Smooth muscle cell (in vitro differentiated cells): ENCODE data around the gene PRKCQ. TPM values are rescaled to one million over a fixed set of nuclear protein-coding genes. Genes with fewer than 3 reads are reported as not detected.

Source experiments
- DNase-seq: peaks from one replicate; lab custom pipeline; 2025; ENCODE audit not compliant: unreplicated experiment; lab: John Stamatoyannopoulos, UW
- H2AFZ ChIP-seq: fragments of 200-600 bp; sonication (generic); 2 replicates; pipeline ENCODE4 v1.6.0; 2016; ENCODE audit warnings: antibody characterized with exemption, low read depth, mild to moderate bottlenecking
- H3F3A ChIP-seq: fragments of 200-600 bp; sonication (generic); 2 replicates; pipeline ENCODE4 v1.6.0; 2017; ENCODE audit warnings: antibody characterized with exemption, low read depth
- H3K27ac ChIP-seq: fragments of 200-600 bp; sonication (generic); 2 replicates; pipeline ENCODE4 v1.5.1; 2016; ENCODE audit warnings: low read depth, mild to moderate bottlenecking
- H3K27me3 ChIP-seq: fragments of 200-600 bp; sonication (generic); 2 replicates; pipeline ENCODE4 v1.6.1; 2016; ENCODE audit warnings: low read depth, mild to moderate bottlenecking
- H3K36me3 ChIP-seq: fragments of 200-600 bp; sonication (generic); 2 replicates; pipeline ENCODE4 v1.5.1; 2016; ENCODE audit warnings: low read depth
- H3K4me1 ChIP-seq: fragments of 200-600 bp; sonication (generic); 2 replicates; pipeline ENCODE4 v1.5.1; 2016; ENCODE audit warnings: low read depth
- H3K4me2 ChIP-seq: fragments of 200-600 bp; sonication (generic); 2 replicates; pipeline ENCODE4 v1.6.0; 2016; ENCODE audit warnings: mild to moderate bottlenecking
- H3K4me3 ChIP-seq: fragments of 200-600 bp; sonication (generic); 2 replicates; pipeline ENCODE4 v1.5.1; 2016; ENCODE audit warnings: mild to moderate bottlenecking
- H3K79me2 ChIP-seq: fragments of 200-600 bp; sonication (generic); 2 replicates; pipeline ENCODE4 v1.6.0; 2016; ENCODE audit warnings: low read depth, mild to moderate bottlenecking
- H3K9ac ChIP-seq: fragments of 200-600 bp; sonication (generic); 2 replicates; pipeline ENCODE4 v1.6.0; 2016; ENCODE audit warnings: low read depth
- H3K9me3 ChIP-seq: fragments of 200-600 bp; sonication (generic); replicated peaks from 2 replicates; pipeline ENCODE4 v1.5.1; 2016; ENCODE audit warnings: low read depth
- H4K20me1 ChIP-seq: fragments of 200-600 bp; sonication (generic); 2 replicates; pipeline ENCODE4 v1.6.0; 2016; ENCODE audit warnings: low read depth
- CTCF ChIP-seq: fragments of 200-600 bp; sonication (generic); IDR thresholded peaks from 2 replicates; pipeline ENCODE4 v1.5.1; 2017; ENCODE audit warnings: borderline replicate concordance, mild to moderate bottlenecking, antibody characterized with exemption; ENCODE audit not compliant: insufficient read depth, poor library complexity, severe bottlenecking
- WGBS: methylation state at CpG from one replicate; pipeline ENCODE4 v1.1.7; 2016; ENCODE audit warnings: low lambda C conversion rate; 5-methylcytosine and 5-hydroxymethylcytosine counted together
- polyA plus RNA-seq: library from polyadenylated mRNA; unstranded; fragments of >200 nt; fragmentation: Nextera tagmentation; extraction: Ambion mirVana; gene quantifications from 2 replicates; pipeline ENCODE4 v1.2.1, GENCODE V29; 2016
- total RNA-seq: library from RNA; depleted of rRNA; stranded (reverse); fragments of >200 nt; gene quantifications from 2 replicates; pipeline ENCODE4 v1.2.3, GENCODE V29; 2014

The PRKCQ gene
- total and polyA plus RNA-seq, 2 experiments from 2014 or later = 0.27 to 0.38 TPM

- H2AFZ ChIP-seq = no peak overlapping the region
- H3K4me1 ChIP-seq = no peaks in the 10 kb centered on the region
- H3K36me3 ChIP-seq = no peaks in the 10 kb centered on the region
- peaks cover 31% of the 10 kb centered on the region for H3K27me3 ChIP-seq
- no peaks in the 10 kb centered on the region for H3K79me2 ChIP-seq
- no peaks in the 10 kb centered on the region for H3K9me3 ChIP-seq
- H3K27ac ChIP-seq = no peak overlapping the region
- H3K4me3 ChIP-seq = no peak overlapping the region
- no peak for TF ChIP-seq CTCF
- DNase-seq = no peak
- H3K9ac ChIP-seq = no peak overlapping the region
- H4K20me1 ChIP-seq = no peaks in the 10 kb centered on the region
- WGBS = 97% methylated on average over 2 of the region's 2 CpGs
- no peak overlapping the region for H3K4me2 ChIP-seq
- no peaks in the 10 kb centered on the region for H3F3A ChIP-seq
Observed at GRCh38 chr10:6607778-6608177, 27.7 kb upstream of the PRKCQ start.

- no peak for DNase-seq
- H3K4me3 ChIP-seq = no peak overlapping the region
- peaks cover 35% of the 10 kb centered on the region for H3K27me3 ChIP-seq
- H3K27ac ChIP-seq = no peak overlapping the region
- TF ChIP-seq CTCF = no peak
- no peaks in the 10 kb centered on the region for H3K36me3 ChIP-seq
- H4K20me1 ChIP-seq = no peaks in the 10 kb centered on the region
- H3F3A ChIP-seq = no peaks in the 10 kb centered on the region
- H3K79me2 ChIP-seq = no peaks in the 10 kb centered on the region
- no peaks in the 10 kb centered on the region for H3K4me1 ChIP-seq
- WGBS = 89% methylated on average over 3 of the region's 3 CpGs
- H3K9me3 ChIP-seq = no peaks in the 10 kb centered on the region
- no peak overlapping the region for H3K9ac ChIP-seq
- no peak overlapping the region for H2AFZ ChIP-seq
- no peak overlapping the region for H3K4me2 ChIP-seq
Observed at GRCh38 chr10:6607182-6607581, 27.1 kb upstream of the PRKCQ start.

- Histone ChIP-seq H3K4me3 (no peak overlapping the region), H3K79me2 (no peaks in the 10 kb centered on the region), H3K27ac (no peak overlapping the region), H3K9ac (no peak overlapping the region), H2AFZ (no peak overlapping the region), H3K27me3 (peaks cover 38% of the 10 kb centered on the region), H3K4me1 (no peaks in the 10 kb centered on the region), H4K20me1 (no peaks in the 10 kb centered on the region), H3K9me3 (no peaks in the 10 kb centered on the region), H3K36me3 (no peaks in the 10 kb centered on the region), H3K4me2 (no peak overlapping the region), H3F3A (no peaks in the 10 kb centered on the region)
- no peak for DNase-seq
- 62% methylated on average over 15 of the region's 15 CpGs for WGBS
- TF ChIP-seq CTCF = no peak
Observed at GRCh38 chr10:6603142-6604125, 23.4 kb upstream of the PRKCQ start.

GRCh38 chr10:6602700-6603084, 22.6 kb upstream of the PRKCQ start:
- Histone ChIP-seq H3K79me2 (no peaks in the 10 kb centered on the region), H3K9ac (no peak overlapping the region), H3K27ac (no peak overlapping the region), H3K4me3 (no peak overlapping the region), H3K4me2 (no peak overlapping the region), H3K4me1 (no peaks in the 10 kb centered on the region), H3F3A (no peaks in the 10 kb centered on the region), H2AFZ (no peak overlapping the region), H3K9me3 (no peaks in the 10 kb centered on the region), H3K36me3 (no peaks in the 10 kb centered on the region), H3K27me3 (peaks cover 38% of the 10 kb centered on the region), H4K20me1 (no peaks in the 10 kb centered on the region)
- TF ChIP-seq CTCF = no peak
- no peak for DNase-seq
- 85% methylated on average over 1 of the region's 1 CpG for WGBS
